Neutrophil (primary cell): ENCODE results near the gene PRKCH.

Source experiments
- H3K27ac ChIP-seq: fragments of 200-600 bp; sonication (generic); 2 replicates; pipeline ENCODE4 v1.5.1; 2016; ENCODE audit warnings: mild to moderate bottlenecking, moderate library complexity
- H3K27me3 ChIP-seq: fragments of 200-600 bp; sonication (generic); 2 replicates; pipeline ENCODE4 v1.6.0; 2016; ENCODE audit warnings: mild to moderate bottlenecking
- H3K36me3 ChIP-seq: fragments of 200-600 bp; sonication (generic); 2 replicates; pipeline ENCODE4 v1.5.1; 2017
- H3K4me1 ChIP-seq, 2 experiments: fragments of 200-600 bp in 1 of 2; sonication (generic) in 1 of 2; 1 replicate in 1 of 2; 2 replicates in 1 of 2; pipeline versions ENCODE4 v1.5.1 to v1.6.1; 2013 to 2016; ENCODE audit warnings: low read depth in 1 of 2, low read length in 1 of 2, mild to moderate bottlenecking in 1 of 2, moderate library complexity in 1 of 2; ENCODE audit not compliant: control insufficient read depth in 1 of 2, insufficient read depth in 1 of 2
- H3K4me3 ChIP-seq, 2 experiments: fragments of 200-600 bp in 1 of 2; sonication (generic) in 1 of 2; 1 replicate in 1 of 2; 2 replicates in 1 of 2; pipeline ENCODE4 v1.5.1; 2013 to 2016; ENCODE audit warnings: low read depth in 1 of 2, low read length in 1 of 2, mild to moderate bottlenecking in 1 of 2, moderate library complexity in 1 of 2
- H3K9me3 ChIP-seq: fragments of 200-600 bp; sonication (generic); 2 replicates; pipeline ENCODE4 v1.5.1; 2016
- TF ChIP-seq, protein P1 (sequence below): fragments of 200-600 bp; sonication (generic); IDR thresholded peaks from 2 replicates; pipeline ENCODE4 v1.5.1; 2016; ENCODE audit warnings: antibody characterized with exemption

PRKCH gene

DNA sequence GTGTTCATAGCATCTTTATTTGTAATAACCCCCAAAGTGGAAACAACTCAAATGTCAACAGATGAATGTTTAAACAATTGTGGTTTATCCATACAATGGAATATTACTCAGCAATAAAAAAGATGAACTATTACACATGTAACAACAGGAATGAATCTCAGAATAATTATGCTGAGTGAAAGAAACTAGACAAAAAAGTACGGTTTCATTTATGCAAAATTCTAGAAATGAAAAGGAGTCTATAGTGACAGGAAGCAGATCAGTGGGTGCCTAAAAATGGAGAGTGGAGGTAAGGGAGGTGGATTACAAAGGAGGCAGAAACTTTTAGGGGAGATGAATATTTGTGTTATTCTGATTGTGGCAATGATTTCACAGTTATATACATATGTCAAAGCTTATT is 4.8 kb downstream of the PRKCH start:
- TF ChIP-seq, protein P1, sequence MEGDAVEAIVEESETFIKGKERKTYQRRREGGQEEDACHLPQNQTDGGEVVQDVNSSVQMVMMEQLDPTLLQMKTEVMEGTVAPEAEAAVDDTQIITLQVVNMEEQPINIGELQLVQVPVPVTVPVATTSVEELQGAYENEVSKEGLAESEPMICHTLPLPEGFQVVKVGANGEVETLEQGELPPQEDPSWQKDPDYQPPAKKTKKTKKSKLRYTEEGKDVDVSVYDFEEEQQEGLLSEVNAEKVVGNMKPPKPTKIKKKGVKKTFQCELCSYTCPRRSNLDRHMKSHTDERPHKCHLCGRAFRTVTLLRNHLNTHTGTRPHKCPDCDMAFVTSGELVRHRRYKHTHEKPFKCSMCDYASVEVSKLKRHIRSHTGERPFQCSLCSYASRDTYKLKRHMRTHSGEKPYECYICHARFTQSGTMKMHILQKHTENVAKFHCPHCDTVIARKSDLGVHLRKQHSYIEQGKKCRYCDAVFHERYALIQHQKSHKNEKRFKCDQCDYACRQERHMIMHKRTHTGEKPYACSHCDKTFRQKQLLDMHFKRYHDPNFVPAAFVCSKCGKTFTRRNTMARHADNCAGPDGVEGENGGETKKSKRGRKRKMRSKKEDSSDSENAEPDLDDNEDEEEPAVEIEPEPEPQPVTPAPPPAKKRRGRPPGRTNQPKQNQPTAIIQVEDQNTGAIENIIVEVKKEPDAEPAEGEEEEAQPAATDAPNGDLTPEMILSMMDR = no peak
- no peak overlapping the region for H3K4me3 ChIP-seq
- H3K27ac ChIP-seq = no peak overlapping the region

DNA sequence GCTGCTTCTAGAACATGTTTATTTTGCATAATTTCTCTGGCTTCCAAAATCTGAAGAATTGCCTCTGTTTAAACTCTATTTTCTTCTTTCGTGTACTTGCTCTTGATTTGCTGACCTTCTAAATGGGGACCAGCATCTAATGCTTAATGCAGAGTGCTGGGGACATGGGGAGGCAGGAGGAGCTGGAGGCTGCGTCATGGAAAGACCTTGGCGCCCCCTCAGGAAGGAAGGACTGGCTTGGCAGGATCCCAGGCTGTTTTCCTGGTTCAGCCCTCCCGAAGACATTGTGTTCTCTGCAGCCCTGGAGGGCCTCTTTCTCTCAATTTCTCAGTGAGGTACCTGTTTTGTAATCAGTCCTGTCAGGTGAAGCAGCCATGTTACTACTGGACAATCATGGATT is 5.5 kb downstream of the PRKCH start:
- TF ChIP-seq, protein P1 = no peak
- Histone ChIP-seq H3K4me3 (no peak overlapping the region), H3K9me3 (no peaks in the 10 kb centered on the region), H3K27ac (no peak overlapping the region), H3K36me3 (no peaks in the 10 kb centered on the region), H3K27me3 (peaks cover 30% of the 10 kb centered on the region), H3K4me1 (peaks cover 11 to 13% of the 10 kb centered on the region in 2 experiments)

More for the DNA sequence above, 4.8 kb downstream of the PRKCH start:
- Histone ChIP-seq H3K9me3 (no peaks in the 10 kb centered on the region), H3K36me3 (no peaks in the 10 kb centered on the region), H3K4me1 (peaks cover 16 to 20% of the 10 kb centered on the region in 2 experiments), H3K27me3 (peaks cover 37% of the 10 kb centered on the region)

DNA sequence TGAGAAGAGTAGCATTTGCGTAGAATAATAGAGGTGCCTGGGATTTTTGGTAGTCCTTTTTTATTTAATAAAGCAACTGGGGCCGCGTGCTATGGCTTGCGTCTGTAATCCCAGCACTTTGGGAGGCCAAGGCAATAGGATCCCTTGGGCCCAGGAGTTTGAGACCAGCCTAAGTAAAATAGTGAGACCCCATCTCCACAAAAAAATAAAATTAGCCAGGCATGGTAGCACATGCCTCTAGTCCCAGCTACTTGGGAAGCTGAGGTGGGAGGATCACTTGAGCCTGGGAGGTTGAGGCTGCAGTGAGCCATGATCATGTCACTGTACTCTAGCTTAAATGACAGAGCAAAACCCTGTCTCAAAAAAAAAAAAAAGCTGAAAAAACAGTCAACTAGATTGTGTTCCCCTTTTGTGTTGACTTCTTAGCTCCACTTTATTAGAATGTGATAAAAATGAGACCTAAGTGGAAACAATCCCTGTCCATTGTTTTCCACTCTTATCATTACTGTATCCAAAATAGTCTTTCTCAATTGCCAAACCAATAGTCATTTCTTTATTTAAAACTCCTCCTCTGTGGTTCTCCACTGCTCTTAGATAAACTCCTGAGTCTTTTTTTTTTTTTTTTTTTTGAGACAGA is 7.4 kb downstream of the PRKCH start:
- Histone ChIP-seq H3K27ac (no peak overlapping the region), H3K4me3 (no peak overlapping the region)
- TF ChIP-seq, protein P1 = no peak

DNA sequence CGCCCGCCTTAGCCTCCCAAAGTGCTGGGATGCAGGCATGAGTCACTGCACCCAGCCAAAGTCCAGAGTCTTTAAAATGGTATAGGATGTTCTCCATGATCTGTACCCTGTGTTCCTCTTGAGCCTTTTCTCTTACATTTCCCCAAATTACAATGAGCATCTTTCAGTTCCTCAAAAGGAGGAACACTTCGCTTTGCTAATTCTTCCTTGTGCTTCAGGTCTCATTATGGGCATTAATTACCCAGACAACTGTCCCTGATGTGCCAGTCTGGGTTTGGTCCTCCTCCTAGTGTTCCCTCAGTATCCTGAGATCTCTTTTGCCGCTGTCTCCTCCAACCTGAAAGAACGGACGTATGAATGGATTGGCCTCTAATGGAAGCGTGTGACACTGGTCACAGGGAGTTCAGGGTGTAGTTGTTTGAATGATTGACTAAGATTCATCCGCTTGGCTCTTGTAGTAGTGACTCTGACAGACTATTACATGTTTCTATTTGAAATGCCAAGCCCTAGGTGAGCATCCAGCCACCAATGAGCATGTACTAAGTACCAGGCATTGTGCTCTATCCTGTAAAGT is 8.2 kb downstream of the PRKCH start:
- H3K4me3 ChIP-seq = no peak overlapping the region
- H3K27me3 ChIP-seq = peaks cover 3% of the 10 kb centered on the region
- no peaks in the 10 kb centered on the region for H3K9me3 ChIP-seq
- TF ChIP-seq, protein P1 = no peak
- no peaks in the 10 kb centered on the region for H3K4me1 ChIP-seq
- no peaks in the 10 kb centered on the region for H3K36me3 ChIP-seq
- no peak overlapping the region for H3K27ac ChIP-seq

More for the DNA sequence above, 7.4 kb downstream of the PRKCH start:
- H3K36me3 ChIP-seq = no peaks in the 10 kb centered on the region
- H3K9me3 ChIP-seq = no peaks in the 10 kb centered on the region
- no peaks in the 10 kb centered on the region for H3K4me1 ChIP-seq
- peaks cover 11% of the 10 kb centered on the region for H3K27me3 ChIP-seq

DNA sequence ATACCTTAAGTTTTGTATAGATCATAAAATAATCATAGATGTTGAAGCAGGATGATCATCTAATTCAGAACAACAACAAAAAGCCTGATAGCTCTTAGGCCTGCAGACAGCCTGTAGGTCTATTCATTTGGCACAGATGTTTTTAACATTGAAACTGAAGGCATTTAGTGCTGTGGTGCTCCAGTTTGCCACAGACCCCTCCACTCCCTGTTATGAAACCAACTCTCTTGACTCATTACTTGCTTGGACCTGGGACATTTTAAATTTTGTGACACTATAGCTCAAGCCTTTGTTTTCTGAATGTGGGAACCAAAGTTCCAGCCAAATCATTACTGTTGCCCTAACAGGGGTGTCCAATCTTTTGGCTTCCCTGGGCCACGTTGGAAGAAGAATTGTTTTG is 9.1 kb downstream of the PRKCH start:
- no peaks in the 10 kb centered on the region for H3K36me3 ChIP-seq
- TF ChIP-seq, protein P1 = no peak
- no peaks in the 10 kb centered on the region for H3K9me3 ChIP-seq
- H3K27ac ChIP-seq = no peak overlapping the region
- H3K4me3 ChIP-seq = no peak overlapping the region
- H3K27me3 ChIP-seq = no peaks in the 10 kb centered on the region
- H3K4me1 ChIP-seq = no peaks in the 10 kb centered on the region
